HG03025 (cell line): ENCODE results near the gene COMT.

Source experiments
- ATAC-seq: cut with Tn5 transposase; IDR thresholded peaks from one replicate; pipeline ENCODE4 v1.9.1; 2021; ENCODE audit warnings: mild to moderate bottlenecking, moderate library complexity; ENCODE audit not compliant: unreplicated experiment, low FRiP score

Gene COMT

DNA sequence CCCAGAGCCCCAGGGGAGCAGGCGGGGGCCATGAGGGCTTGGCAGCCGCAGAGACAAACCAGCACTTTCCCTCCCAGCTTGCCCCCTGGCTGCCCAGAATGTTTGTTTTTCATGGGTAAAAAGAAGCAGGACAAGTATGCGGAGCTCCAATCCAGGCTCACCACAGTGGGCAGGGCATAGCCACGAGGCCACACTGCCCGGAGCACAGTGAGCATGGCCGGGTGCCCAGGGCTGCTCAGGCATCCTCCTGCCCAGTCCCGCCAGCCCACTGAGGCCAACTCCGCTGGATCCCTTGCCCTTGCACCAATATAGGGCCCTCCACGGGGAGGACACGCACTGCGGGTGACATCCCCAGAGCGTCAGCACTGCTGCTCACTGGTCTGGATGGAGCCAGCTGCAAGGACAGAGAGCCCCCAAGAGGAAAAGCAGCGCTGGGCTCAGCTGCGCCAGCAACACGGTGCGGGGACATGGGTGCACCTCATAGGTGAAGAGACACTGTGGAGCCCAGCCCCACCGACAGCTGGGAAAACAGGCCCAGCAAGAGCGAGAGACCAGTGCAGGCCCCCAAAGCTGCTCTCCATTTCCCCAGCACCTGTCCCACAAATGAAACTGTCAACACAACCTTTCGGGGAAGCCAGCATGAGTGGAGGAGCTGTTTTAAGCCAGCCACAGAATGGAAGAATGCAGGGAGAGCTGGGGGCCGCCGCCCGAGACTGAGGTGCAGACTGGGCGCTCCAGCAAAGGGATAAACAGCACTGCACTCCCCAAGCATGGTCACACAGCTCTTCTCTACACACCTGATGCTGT, 50.3 kb downstream of the COMT start:
- no peak for ATAC-seq

DNA sequence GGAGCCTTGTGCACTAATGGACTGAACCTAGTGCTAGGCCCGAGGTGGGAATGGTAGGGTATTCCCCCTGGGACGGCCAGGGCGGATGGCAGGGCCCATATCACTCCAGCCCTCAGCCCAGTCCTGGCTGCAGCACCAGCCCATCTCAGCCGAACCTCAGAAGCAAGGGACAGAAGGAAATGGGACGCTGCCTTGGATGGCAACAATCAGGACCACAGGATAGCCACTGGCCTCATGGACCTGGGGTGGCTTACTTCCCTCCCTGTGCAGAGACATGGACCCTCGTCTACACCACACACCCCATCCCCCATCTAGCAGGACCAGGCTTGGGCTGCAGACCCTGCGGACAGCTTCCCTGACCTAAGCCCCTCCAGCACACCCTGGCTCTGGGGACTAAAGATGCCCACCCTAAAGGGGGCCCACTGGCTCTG, 50.9 kb downstream of the COMT start:
- ATAC-seq, result no peak

DNA sequence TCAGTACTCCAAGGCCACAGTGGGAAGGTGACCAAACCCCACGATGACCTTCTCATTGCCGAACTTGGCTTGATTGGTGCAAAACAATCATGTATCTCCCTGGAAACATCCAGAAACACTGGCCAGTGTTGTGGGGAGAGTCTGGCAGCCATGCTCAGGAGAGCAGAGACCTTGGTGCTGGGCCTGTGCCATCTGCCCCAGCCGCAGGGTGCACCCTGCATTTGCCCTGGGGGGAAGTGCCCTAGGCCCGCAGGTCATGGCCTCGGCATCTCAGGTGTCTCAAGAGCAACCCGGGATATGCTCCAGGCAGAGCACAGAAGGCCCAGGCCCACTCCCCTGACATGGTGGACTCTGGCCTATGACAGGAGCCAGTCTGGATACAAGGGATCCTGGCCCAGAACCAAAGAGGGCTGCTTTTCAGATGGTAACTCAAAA, 51.4 kb downstream of the COMT start:
- ATAC-seq, result no peak

DNA sequence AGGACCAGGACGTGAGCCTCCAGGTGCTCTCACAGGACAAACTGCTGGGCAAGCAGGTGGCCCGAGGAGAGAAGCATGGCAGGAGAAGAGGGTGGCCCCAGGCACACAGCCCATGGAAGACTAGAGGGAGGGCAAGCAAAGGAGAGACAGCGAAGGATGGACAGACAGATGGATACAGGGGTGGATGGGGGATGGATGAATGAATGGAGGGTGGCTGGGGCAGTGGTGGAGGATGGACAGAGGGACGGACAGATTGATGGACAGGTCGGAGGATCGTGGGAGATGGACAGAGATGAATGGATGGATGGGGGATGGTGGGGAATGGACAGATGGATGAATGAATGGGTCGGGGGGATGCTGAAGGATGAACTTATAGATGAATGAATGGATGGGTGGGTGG, 52.4 kb downstream of the COMT start:
- no peak for ATAC-seq

DNA sequence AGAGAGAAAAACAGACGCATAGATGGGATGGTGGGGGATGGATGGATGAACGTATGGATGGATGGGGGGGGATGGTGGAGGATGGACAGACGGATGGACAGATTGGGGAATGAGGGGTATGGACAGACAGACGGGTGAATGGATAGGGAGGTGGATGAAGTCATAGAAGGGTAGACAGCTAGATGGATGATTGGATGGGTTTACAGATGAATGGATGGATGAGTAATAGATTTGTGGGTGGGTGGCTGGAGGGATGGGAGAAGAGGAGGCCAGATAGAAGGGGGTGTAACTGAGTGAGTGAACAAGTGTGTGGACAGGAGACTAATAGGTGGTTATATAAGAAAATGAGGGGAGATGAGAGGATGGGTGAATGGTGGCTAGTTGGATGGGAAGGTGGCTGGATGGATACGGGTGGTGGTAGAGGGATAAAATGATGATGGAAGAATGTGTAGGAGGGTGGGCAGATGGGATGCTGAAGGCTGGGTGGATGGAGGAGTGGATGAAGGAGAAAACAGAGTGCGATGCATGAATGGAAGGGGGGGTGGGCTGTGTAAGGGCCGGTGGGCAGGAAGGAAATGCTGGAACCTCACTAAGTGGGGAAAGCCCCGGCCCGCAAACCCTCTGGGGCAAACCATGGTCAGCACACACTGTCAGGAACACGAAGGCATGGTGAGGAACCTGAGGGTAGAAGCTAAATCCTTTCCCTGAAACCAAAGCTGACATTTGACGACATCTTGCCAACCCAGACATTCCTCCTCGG, 53.5 kb downstream of the COMT start:
- no peak for ATAC-seq

DNA sequence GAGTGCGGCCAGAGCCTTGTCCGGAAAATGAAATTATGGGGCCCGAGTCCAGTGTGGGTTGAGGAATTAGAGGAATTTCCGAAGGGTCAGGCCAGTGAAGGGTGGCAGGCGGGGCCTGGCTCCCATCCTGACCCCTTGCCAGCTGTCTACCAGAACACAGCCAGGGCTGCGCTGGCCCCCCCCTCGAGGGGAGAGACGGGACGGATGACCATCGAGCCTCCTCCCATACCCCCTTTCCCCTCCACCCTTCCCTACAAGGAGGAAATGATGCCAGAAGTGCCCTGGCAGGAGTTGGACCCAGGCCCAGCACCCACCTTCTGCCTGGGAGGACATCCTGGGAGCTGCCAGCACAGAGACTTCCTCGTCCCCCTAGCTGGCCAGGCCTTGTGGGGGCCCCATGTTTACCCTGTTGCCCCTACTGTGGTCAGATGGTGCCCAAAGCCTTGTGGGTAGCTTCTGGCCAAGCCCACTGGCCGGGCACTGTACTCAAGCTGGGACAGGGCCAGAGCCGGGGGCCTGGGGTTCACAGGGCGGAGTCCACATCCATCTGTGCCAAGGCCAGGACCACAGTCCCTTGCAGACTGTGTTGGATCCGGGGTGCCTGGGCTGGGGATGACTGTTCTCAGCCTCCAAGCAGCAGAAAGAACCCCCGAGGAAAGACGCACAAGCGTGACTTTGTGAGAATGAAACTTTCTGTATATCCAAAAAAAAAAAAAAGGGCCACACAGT, 54.2 kb downstream of the COMT start:
- ATAC-seq, result no peak

DNA sequence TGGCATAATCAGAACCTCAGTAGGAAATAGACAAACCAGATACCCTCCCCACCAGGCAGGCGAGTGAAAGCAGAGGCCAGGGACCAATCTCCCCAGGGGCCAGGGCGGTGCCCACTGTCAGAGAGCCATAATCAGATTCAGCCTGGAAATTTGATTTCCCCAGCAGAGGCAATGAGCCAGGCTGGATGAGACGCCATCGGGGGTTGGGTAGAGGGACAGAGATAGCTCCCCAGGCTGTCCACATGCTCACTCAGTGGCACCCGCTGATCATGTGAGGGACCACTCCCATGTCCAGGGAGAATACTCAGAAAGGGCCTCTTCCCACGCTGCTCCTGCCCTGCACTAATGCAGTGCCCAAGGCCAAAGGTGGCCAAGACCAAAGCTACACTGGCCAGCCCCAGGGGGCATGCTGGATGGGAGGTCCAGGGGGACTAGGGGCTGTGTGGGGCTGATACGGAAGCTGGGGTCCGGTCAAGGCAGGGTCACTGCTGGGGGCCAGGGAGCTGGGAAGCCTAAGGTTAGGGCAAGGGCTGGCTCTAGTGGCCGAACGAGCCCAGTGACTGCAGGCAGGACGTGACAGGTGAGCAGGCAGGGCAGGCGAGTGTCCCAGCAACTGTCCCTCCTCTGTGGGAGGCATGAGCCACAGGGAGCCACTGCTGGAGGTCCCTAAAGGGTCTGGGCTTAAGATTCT, 55.3 kb downstream of the COMT start:
- no peak for ATAC-seq

DNA sequence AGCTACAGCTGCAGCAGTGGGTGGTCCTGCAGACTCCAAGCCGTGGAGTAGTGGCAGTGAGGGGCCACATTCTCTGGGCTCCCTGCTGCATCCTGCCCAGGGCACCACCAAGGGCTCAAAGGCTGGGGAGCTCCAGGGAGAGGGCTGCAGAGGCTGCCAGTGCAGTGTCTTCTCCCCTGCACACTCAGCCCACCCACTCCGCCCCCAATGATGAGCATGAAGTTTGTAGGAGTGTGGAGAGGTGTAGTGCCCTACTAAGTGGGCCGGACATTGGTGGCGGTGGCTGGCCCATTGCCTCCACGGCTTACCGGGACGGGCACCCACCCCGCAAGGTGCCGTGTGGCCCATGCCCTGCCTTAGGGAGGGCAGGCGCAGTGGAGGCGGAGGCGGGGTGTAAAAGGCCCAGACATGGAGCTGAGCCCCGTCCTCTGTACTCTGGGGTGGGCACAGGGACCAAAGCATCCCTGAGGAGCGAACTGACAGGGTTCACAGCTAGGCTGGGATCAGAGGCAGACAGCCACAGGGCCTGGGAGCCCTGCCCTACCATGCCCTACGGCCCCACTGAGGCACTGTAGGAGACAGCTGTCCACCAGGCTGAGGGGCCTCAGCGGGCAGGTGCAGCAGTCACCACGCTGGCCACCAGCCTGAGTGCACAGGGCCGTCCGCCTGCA, 56.1 kb downstream of the COMT start:
- ATAC-seq, result no peak

DNA sequence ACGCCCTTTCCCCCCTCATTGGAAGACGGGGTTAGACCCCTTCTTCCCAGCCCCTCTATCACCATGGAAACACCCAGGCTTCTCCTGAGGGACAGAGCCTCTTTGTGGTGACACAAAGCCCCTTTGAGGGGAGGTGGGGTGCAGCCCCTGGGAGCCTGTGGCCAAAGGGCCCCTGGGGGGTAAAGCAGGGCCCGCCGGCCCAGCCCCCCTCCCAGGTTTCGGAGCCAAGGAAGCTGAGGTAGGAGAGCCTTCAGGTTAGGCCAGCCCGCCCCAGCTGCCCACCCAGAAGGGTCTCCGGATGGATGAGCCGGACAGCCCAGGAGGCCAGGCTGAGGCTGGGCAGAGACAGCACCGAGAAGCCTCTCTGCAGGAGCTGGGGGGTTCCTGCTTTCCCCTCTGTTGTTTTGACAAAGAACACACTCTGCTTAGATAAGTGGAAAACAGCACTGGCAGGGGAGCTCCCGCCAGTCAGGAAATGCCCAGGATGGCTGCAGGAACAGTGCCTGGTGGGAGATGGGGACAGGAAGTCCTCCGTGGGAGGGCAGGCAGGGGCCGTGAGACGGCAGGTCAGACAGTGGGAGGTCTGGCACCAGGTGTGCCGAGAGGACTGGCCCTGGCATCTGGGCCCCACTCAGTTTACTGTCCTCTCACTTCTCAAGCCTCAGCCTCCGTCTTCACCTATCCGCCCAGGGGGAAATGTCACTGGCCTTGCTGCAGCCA, 56.8 kb downstream of the COMT start:
- ATAC-seq, result no peak

DNA sequence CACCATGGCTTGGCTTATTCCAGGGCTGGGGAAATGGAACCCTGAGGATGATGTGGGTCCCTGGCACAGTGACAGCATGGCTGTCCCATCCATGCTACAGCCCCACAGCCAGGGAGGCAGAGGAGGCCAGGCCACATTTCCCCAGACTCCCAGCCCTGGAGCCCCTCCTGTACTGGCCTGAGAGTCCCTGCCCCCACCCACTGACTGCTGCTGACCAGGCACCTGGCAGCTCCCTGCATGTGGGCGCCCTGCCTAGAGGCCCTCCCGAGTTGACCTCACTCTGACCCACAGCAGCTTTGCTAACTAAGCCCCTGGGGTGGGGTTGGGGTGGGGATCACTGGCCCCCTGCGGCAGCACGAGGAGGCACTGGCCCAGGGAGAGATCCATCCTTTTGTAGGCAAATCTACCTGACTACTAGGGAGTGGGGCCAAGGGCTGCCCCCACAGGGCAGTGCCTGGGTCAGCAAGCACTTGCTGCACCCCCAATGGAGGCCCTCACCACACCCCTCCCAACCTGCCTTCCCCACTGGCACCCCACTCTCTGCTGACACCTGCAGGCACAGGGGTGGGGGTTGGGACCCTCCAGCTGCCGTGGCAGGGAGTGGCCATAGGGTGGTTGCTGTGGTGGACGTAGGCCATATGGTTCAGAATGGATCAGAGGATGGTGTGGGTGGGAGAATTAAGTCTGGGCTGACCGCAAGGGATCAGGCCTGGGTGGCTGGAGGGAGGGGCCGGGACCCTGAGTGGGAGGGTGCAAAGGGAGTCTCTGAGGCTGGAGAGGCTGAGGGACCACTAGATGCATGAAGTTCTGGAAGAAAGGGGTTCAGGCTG, 57.6 kb downstream of the COMT start:
- no peak for ATAC-seq

DNA sequence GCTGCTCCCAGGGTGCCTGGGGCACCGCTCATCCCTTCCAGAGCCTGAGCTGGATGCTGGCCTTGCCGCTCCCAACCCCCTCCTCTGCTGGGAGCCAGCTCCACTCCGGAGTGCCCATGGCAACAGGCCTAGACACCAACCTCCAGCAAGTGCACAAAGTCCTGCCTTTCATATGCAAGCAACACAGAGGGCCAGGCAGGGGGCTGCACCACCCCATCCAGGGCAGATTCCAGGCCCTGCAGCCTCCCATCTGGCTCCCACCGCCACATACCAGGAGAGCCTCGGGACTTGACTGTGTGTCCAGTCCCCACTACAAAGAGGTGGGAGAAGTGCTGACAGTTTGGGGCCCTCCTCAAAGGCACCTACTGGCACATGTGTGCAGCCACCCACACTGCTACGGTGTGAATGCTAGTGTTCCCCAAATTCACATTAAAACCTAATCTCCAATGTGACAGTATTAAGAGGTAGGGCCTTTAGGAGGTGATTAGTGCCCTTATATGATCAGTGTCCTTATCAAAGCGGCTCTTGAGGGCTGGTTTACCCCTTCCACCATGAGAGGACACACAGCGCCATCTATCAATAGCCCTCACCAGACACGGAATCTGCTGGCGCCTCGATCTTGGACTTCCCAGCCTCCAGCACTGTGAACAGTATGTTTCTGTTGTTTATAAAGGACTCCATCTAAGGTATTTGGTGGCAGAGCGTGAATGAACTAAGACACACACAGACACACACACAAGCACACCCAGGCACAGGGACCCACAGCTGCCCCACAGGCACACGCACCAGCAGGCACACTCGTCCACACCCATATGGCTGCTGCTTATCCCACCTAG, 58.9 kb downstream of the COMT start:
- no peak for ATAC-seq

DNA sequence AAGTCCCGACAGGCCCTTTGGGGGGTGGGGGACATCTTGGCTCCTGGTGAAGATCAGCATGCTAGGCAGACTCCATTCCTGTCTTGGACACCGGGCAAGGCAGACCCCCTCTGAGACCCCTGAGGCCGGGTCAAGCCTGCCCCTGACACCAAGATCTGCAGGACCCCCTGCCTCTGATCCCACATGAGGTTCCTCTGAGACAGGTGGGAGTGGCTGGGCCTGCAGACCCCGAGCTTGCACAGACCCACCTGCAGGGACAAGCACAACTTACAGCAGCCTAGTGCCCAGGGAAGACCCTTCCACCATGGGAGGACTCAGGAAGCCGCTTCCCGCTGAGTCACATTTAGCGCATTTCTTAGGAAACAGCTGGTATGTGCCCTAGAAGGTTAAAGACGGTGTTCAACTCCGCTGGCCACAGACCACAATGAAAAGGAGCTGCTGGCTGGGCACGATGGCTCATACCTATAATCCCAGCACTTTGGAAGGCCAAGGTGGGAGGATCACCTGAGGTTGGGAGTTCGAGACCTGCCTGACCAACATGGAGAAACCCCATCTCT, 59.6 kb downstream of the COMT start:
- ATAC-seq, result no peak

DNA sequence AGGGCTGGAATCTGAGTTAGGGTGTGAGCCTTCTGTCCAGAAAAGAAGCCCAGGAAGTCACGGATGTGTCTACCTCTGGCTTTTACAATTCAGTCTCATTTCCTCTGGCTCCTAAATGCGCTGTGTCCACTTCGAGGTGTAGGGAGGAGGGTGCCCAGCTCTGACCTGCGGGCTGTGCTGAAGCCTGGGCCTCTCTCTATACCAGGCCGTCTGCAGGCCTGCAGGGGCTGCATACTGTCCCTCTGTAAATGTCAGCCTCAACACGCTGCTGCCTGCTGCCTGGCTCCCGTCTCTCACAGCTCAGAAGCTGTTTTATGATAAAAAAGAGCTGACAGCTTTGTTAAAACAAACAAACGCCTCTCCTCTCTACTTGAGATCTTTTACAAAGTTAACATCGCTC, 60.6 kb downstream of the COMT start:
- ATAC-seq, result no peak

DNA sequence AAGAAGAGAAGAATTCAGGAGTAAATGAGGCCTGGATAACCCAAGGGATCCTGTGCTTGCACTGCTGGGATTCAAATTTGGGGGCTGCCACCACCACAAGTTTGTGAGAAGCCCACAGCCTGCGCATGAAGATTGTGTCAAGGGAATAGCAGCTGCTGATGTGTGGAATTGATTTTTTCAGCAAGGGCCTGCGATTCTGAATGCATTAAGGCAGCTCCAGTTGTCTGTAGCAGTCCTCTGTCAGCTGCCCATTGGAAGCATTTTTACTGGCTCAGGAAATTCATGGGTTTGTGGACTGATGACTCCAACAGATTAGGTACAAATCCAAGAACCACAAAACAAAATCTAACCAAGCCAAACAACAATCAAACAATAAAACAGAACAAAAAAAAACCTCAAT, 61.1 kb downstream of the COMT start:
- no peak for ATAC-seq

DNA sequence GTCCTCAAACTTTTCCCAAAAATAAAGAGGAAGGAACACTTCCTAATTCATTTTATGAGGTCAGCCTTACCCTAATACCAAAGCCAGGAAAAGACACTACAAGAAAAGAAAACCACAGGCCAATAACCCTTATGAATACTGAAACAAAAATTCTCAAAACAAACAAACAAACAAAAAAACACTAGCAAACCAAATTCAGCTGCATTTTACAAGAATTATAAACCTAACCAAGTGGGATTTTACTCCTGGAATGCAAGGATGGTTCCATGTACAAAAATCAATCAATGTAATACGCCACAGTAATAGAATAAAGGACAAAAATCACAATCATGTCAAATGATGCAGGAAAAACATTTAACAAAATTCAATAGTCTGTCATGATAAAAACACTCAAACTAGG, 61.7 kb downstream of the COMT start:
- no peak for ATAC-seq

DNA sequence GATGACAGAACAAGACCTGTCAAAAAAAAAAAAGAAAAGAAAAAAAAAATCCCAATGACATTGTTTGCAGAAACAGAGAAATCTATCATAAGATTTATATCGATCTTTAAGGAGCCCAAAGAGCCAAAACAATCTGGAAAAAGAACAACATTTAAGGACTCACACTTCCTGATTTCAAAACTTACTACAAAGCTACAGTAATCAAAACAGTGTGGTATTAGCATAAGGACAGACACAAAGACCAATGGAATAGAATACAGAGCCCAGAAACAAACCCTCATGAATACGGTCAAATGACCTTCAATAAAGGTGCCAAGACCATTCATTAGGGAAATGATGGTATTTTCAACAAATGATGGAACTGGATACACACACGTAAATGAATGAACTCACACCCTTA, 62.9 kb downstream of the COMT start:
- ATAC-seq, result no peak

DNA sequence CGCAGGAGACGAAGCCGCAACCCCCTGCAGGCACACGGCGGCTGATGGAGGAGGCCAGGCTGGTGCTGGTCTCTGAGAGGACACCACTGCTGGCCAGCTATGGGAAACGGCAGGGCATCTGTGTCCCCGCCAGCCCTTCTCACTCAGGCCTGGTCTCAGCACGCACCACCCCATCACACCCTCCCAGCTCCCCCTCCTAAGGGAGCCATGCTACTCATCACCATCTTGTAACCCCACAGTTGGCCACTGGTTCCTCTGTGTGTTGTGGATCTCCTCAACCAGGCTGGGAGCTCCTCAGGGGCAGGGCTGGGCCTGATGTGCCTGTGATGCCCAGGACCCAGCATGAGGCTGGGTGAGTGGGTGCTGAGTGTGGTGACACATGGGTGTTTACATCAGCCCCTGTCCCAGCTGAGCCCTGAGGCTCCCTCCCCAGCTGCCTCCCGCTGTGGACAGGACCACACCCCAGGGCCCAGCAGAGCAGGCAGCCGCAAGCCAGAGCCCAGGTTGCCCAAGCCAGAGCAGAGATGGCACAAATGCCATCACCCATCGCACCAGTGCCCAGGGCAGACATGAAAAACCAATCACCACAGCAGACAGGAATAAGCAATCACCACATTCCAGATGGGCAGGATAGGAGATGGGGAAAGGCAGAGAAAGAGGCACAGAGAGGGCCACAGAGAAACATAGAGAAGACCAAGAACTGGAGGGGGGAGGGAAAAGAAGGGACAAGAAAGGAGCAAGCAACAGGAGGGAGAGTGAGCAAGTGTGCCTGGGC, 66.8 kb downstream of the COMT start:
- no peak for ATAC-seq
